Uterus (tissue), 2 donors: ENCODE measurements around the gene BRF1.

Experiments used
- POLR2A ChIP-seq, 2 donors: fragments of 450-650 bp; IDR thresholded peaks; one replicate each; pipeline ENCODE4 v1.6.1; 2016; ENCODE audit warnings: antibody characterized with exemption in 2 of 2, mild to moderate bottlenecking in 1 of 2, moderate library complexity in 1 of 2
- TF ChIP-seq, protein P1 (sequence below), 4 experiments: fragments of 200-600 bp in 2 of 4; fragments of 450-650 bp in 2 of 4; sonication (generic) in 2 of 4; IDR thresholded peaks; one replicate each; pipeline ENCODE4 v1.5.1; 2016 to 2019; ENCODE audit warnings: antibody characterized with exemption in 4 of 4, mild to moderate bottlenecking in 2 of 4, moderate library complexity in 1 of 4

DNA sequence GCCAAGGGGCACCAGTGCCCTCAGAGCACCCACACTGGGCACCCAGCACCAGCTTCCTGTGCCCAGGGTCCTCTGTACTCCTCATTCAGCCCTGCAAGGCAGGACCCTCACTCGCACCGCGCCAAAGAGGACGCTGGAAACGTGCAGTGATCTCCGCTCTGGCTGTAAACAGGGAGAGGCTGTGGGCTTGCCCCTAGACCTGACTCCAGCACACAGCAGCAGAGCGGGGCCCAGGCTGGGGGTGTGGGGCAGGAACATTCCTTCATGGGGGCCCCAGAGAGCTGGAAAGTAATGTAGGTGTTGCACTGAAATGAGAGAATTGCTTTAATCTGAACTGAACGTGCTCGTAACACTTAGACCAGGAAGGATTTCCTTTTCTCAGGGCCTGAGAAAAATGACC, 5.0 kb upstream of the BRF1 start:
- no peak for TF ChIP-seq POLR2A (IDR thresholded peaks at IDR 0.05)
- TF ChIP-seq, protein P1, sequence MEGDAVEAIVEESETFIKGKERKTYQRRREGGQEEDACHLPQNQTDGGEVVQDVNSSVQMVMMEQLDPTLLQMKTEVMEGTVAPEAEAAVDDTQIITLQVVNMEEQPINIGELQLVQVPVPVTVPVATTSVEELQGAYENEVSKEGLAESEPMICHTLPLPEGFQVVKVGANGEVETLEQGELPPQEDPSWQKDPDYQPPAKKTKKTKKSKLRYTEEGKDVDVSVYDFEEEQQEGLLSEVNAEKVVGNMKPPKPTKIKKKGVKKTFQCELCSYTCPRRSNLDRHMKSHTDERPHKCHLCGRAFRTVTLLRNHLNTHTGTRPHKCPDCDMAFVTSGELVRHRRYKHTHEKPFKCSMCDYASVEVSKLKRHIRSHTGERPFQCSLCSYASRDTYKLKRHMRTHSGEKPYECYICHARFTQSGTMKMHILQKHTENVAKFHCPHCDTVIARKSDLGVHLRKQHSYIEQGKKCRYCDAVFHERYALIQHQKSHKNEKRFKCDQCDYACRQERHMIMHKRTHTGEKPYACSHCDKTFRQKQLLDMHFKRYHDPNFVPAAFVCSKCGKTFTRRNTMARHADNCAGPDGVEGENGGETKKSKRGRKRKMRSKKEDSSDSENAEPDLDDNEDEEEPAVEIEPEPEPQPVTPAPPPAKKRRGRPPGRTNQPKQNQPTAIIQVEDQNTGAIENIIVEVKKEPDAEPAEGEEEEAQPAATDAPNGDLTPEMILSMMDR (IDR thresholded peaks at IDR 0.05), result no peak
